GM12875 (cell line): ENCODE results near the gene BAIAP2.

Experiments
- H3K4me3 ChIP-seq: one replicate; pipeline ENCODE4 v1.5.1; 2011; ENCODE audit warnings: low read depth, low read length, control low read depth
- TF ChIP-seq, protein P1 (sequence below): IDR thresholded peaks from 2 replicates; pipeline ENCODE4 v1.5.1; 2011; ENCODE audit warnings: low read depth, mild to moderate bottlenecking, control low read depth, inconsistent platforms, low read length, moderate library complexity, borderline replicate concordance; ENCODE audit not compliant: insufficient read depth

BAIAP2 gene

DNA sequence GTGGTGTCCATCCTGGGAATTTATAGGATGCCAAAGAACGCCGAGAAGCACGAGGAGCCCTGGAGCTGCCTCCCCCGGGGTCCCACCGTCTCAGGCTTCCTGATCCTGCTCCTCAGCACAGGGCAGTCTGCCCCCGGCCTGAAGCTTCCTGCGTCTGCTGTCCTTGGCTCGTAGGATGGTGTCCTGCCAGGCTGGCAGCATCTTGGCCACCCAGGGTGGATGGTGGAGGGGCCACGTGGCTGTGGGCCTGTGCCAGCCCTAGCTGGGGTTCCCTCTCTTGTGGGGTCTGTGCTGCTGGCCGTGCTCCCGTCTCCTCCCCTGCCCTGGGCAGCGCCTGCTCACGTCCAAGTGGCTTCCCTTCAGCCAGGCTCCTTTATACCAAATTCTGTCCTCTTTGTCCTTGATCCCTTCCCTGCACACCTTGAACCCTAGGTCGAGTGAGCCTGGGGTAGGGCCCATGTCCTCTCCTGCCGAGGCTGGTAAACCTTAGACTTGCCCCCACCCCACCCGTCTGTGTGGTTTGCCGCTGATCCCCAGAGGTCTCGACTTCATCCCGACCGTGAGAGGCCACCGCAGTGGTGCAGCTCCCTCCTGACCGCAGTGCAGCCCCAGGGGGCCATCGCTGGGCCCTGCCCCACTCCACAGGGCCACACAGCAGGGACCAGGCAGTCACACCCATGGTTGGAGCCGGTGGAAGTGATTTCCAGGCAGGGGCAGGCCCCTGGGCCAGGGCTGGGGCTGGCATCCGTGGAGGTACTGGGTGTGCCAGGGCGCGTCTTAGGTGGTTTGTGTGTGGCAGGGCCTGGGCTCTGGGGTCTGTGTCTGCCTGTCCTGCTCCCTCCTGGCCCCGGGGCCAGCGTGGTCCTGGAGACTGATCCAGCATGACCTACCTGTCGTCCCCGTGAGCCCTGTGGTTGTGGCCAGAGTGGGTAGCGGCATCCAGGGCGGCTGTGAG lies 46.5 kb downstream of the BAIAP2 start:
- TF ChIP-seq, protein P1, sequence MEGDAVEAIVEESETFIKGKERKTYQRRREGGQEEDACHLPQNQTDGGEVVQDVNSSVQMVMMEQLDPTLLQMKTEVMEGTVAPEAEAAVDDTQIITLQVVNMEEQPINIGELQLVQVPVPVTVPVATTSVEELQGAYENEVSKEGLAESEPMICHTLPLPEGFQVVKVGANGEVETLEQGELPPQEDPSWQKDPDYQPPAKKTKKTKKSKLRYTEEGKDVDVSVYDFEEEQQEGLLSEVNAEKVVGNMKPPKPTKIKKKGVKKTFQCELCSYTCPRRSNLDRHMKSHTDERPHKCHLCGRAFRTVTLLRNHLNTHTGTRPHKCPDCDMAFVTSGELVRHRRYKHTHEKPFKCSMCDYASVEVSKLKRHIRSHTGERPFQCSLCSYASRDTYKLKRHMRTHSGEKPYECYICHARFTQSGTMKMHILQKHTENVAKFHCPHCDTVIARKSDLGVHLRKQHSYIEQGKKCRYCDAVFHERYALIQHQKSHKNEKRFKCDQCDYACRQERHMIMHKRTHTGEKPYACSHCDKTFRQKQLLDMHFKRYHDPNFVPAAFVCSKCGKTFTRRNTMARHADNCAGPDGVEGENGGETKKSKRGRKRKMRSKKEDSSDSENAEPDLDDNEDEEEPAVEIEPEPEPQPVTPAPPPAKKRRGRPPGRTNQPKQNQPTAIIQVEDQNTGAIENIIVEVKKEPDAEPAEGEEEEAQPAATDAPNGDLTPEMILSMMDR: no peak
- H3K4me3 ChIP-seq: no peak overlapping the region

DNA sequence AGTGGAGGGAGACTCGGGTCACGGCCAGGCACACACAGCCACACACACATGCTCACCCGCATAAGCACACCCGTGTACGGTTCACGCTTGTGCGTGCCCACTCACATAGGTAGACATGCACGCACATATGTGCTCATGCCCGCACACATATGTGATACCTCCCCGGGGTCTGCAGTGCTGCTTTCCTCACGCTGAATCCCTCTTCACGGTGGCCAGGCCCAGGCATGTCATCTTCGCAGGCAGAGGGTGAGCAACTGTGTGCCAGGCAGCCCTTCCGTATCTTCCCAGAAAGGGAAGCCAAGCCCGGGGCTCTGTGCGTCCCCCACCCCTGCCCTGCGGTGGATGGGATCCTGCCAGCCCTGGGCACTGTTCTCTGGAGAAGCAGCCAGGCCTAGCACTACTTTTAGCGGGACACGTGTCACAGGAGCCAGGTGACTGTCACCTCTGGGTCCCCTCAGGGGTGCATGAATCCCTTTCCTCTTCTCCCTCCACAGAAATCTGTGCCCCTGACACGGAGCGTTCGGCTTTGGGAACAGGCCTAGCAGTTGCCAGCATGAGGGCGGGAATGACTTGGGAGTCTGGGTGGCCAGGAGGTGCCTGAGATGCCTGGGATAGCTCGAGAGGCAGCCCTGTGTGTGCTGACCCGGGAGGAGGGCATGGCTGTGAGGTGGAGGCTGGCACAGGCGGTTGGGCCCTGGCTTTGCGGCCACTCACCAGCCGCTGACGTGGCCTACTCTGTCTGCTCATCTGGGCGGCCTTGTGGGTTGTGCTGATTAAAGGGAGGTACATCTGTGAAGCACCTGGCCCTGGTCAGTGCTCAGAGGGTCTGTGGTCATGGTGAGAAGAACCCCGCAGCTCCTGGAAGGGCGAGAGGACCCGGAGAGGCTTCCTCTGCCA lies 47.5 kb downstream of the BAIAP2 start:
- no peak overlapping the region for H3K4me3 ChIP-seq

DNA sequence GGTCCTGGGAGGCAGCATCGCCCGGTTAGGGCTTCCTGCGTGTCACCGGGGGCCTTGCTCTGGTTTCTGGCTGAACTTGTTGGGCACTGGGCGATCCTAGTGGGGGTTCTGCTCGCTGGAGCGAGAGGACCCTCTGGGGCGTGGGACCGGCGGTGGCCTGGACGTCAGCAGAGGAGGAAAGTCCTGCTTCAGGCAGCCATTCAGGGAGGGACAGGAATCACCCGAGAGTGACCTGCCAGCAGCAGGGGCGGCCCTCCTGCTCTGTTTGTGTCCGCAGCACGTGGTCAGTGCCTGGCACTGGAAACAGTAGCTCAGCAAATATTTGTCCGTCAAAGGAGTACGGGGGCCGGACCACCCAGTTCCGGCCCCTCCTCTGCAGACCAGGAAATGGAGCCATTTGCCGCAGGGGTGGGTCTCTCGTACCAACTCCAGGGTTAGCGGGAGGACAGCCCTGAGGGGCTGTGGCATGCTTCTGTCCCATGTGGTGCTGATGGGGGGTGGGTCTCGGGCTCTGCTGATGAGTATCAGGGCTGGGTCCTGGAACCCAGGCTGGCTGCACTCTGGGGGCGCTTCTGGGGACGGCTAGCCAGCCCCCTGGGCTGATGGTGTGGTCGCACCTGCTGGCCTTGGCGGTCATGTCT lies 48.3 kb downstream of the BAIAP2 start:
- TF ChIP-seq, protein P1: no peak

More for the DNA sequence above, 47.5 kb downstream of the BAIAP2 start:
- TF ChIP-seq, protein P1: no peak

DNA sequence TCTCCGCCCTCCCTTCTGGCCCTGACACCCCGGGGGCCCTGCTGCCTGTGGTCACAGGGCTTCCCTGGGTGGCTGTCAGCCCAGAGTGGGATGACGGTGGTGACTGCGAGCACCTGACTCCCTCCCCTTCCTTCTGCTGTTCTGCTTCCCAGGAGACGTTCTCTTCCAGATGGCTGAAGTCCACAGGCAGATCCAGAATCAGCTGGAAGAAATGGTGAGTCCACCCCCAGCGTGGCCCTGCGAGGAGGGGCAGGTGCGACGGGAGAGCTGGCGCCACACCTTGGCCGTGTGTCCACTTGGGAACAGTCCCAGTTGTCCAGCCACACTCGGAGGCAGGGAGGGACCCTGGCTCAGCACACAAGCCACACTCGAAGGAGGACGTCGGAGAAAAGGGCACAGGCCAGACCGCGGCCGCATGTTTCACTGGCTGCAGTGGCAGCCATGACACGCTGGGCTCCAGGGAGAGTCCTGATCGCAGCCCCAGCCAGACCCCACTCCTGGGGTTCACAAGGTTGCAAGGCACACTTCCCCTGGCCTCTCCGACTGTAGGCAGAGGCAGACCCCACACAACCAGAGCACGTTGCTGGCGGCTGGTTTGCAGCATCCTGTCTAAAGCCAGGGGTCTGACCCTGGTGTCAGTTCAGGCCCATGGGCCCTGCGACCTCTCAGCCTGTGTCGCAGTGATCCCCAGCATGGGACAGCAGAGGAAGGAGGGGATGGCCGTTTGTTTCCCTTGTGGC lies 49.9 kb downstream of the BAIAP2 start:
- H3K4me3 ChIP-seq: no peak overlapping the region
- TF ChIP-seq, protein P1: no peak

More for the DNA sequence above, 48.3 kb downstream of the BAIAP2 start:
- H3K4me3 ChIP-seq: no peak overlapping the region

DNA sequence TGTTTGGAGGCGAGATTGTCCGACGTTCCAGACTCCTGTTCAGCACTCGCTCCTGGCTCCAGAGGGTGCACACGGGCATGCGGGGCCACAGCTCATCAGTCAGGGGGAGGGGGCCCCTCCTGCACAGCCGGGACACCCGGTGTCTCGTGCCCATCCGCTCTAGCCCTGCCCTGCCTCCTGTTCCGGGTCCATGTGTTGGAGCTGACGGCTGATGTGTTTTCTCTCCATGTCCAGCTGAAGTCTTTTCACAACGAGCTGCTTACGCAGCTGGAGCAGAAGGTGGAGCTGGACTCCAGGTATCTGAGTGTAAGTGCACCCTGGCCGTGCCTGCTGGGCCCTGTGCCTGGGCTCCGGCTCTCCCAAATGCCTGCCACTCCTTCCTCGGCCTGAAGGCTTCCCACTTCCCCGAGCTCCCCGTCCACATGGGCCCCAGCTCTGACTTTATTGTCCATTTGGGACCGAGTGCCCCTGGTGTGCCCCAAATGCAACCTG lies 50.5 kb downstream of the BAIAP2 start:
- TF ChIP-seq, protein P1: no peak
- H3K4me3 ChIP-seq: no peak overlapping the region
